ENCODE data around the gene OPCML.

Gene OPCML

DNA sequence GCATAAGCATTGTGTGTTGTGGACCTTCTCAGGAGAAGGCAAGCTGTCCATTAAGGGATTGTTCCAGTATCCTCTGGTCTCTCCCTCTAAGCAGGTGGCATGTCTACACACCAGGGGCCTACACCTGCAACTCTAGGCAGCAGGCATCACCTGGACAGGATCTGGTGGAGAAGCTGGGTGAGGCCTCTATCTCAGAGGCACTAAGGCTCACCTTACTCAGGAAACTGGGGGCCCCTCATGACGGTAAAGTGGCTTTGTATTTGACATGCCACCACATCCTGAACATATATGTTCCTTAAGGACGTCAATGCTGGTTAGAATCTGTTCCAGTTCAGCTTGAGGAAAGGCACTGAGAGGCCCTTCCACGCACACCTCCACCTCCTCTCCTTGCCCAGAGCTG is 891.3 kb downstream of the OPCML start:
- TF ChIP-seq, protein P1, sequence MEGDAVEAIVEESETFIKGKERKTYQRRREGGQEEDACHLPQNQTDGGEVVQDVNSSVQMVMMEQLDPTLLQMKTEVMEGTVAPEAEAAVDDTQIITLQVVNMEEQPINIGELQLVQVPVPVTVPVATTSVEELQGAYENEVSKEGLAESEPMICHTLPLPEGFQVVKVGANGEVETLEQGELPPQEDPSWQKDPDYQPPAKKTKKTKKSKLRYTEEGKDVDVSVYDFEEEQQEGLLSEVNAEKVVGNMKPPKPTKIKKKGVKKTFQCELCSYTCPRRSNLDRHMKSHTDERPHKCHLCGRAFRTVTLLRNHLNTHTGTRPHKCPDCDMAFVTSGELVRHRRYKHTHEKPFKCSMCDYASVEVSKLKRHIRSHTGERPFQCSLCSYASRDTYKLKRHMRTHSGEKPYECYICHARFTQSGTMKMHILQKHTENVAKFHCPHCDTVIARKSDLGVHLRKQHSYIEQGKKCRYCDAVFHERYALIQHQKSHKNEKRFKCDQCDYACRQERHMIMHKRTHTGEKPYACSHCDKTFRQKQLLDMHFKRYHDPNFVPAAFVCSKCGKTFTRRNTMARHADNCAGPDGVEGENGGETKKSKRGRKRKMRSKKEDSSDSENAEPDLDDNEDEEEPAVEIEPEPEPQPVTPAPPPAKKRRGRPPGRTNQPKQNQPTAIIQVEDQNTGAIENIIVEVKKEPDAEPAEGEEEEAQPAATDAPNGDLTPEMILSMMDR (IDR thresholded peaks at IDR 0.05) = no peak
- no peak overlapping the region for H3K27ac ChIP-seq

DNA sequence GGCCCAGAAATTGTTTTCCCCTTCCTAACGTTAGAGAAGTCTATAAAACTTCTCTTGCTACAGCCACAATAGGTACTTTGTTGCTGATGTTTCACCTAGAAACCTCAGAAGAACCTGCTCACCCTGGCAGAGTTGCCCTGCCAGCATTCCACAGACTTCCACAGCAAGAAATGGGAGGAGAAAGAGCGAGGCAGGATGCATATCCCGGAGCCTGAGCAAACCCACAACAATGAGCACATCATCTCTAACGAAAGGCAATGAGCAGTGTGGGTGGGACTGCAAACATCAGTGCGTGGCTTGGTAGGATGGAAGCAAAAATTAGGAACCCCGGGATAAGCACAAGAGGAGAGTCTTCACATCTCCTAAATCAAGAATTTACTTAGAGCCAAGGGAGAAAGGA is 892.3 kb downstream of the OPCML start:
- no peak overlapping the region for H3K27ac ChIP-seq
- no peak for TF ChIP-seq ZFX (IDR thresholded peaks at IDR 0.05; ENCODE audit: borderline replicate concordance)
- TF ChIP-seq, protein P1 (IDR thresholded peaks at IDR 0.05) = no peak

DNA sequence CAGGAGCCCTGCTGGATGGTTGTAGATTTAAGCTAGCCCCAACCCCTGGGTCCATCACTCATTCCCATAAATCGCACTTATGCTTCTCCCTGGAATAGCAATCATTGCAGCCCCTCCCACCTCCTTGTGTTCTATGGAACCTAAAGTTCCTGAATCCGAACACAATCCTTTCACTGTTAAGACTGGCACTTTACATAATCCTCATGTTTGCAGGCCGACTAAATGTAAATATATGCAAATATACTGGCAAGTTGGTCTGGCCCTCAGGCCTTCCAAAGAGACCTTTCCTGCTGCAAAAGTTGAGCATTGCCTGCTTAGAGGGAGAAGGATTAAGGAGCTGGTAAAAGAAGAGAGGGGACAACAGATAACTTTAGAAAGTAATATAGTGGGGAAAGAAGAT is 892.9 kb downstream of the OPCML start:
- TF ChIP-seq, protein P1 (IDR thresholded peaks at IDR 0.05) = no peak
- H3K27ac ChIP-seq = no peak overlapping the region

DNA sequence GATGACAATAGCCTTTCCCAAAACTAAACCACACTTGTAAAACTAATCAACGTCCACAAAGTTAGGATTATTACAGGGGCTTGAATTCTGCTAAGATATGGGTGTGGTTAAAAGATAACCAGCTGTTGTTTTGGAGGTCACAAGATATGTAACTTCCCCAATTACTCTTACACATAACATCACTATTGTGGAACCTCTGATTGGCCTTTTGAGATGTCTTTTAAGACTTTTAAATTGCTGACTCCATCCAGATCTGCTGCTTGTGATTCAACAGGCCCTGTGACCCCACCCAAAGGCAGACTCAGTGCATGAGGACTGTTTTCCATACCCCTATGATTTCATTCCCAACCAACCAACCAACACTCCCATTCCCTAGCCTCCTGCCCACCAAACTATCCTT is 893.9 kb downstream of the OPCML start:
- TF ChIP-seq, protein P1 (IDR thresholded peaks at IDR 0.05) = no peak
- no peak for TF ChIP-seq ZFX (IDR thresholded peaks at IDR 0.05; ENCODE audit: borderline replicate concordance)
- H3K27ac ChIP-seq = no peak overlapping the region

DNA sequence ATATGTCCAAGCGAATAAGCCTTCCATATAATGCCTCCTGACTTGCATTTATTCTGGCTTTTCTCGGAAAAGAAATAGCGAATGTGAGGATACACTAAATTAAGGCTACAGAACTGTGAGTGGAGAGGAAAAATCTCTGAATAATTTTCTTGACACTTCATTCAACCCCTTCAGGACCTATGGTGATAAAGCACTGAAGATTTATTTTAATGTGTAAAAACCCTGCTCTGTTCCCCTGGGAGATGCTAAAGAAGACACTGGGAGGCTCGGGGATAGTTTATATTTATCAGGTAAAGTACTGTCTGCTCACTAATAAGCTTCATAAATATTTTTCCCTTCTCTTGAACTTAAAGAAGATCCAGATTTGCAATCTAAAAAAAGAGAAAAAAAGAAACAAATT is 895.8 kb downstream of the OPCML start:
- no peak overlapping the region for H3K27ac ChIP-seq
- TF ChIP-seq, protein P1 (IDR thresholded peaks at IDR 0.05) = no peak
- TF ChIP-seq ZFX (IDR thresholded peaks at IDR 0.05; ENCODE audit: borderline replicate concordance) = no peak

DNA sequence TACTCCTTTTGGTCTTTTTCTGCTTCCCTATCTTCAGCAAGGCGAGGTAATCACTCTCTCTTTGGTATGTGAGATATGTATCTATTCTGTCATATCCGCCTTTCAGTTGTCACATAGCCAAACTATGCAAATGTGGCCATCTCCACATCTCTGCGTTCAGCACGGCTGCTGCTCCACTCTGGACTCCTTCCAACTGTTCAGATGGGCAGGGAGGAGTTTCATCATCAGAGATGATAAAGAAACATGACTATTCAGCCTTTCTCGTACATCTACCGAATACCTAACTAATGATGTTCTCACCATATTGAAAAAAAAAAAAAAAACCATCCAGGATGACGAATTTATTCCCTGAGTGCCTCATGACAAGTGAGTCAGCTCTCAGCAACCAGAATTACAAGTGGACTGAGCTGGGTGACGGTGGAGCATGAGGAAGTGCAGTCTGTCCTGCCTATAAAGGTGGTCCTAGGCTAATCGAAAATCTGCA is 899.6 kb downstream of the OPCML start:
- no peak overlapping the region for H3K27ac ChIP-seq
- TF ChIP-seq ZFX (IDR thresholded peaks at IDR 0.05; ENCODE audit: borderline replicate concordance) = no peak
- TF ChIP-seq, protein P1 (IDR thresholded peaks at IDR 0.05) = no peak

DNA sequence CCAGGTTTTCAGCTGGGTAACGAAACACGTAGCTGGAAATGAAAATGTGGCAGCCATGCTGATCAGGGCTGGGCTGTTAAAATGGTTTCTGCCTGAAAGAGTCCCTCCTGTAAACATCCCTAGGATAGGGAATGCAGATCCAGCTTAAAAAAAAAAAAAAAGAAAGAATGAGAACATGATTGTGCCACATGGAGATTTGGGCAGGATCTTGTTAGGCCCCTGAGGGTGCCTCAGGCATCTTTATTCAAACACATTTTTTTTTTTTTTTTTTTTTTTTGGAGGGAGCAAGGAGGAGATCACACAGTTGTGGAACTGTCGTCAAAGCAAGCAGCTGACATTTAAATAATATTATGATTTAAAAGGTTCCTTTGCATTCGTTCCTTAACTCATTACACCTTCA is 900.3 kb downstream of the OPCML start:
- TF ChIP-seq, protein P1 (IDR thresholded peaks at IDR 0.05) = no peak
- TF ChIP-seq ZFX (IDR thresholded peaks at IDR 0.05; ENCODE audit: borderline replicate concordance) = no peak
- no peak overlapping the region for H3K27ac ChIP-seq
